Activated CD8-positive, alpha-beta memory T cell treated with anti-CD3 and anti-CD28 coated beads, Interleukin-2, amount 10 ng/mL, durations not matched to agents 7 days and 5 days (primary cell): ENCODE results near the gene TMPRSS9. TPM values are rescaled to one million over a fixed set of nuclear protein-coding genes. Genes with fewer than 3 reads are reported as not detected.

ENCODE experiments used
- ATAC-seq: fragments of 150-1000 bp; cut with Tn5 transposase; one replicate; pipeline ENCODE4 v1.10.0; 2021; ENCODE audit warnings: moderate library complexity
- CTCF ChIA-PET: fragments of 350-600 bp; sonication (Branson Sonifier 250); formaldehyde crosslinking; loops from one replicate; lab custom pipeline; 2021; ENCODE audit warnings: antibody characterized with exemption; lab: Charles Lee
- DNase-seq: peaks from one replicate; pipeline ENCODE4 v3.0.0-alpha.2; 2020
- H3K27ac Mint-ChIP-seq: one replicate; pipeline ENCODE4 v1.8.0; 2021; ENCODE audit warnings: mild to moderate bottlenecking, mixed read lengths
- H3K27me3 Mint-ChIP-seq: one replicate; pipeline ENCODE4 v1.8.0; 2021; ENCODE audit warnings: mixed read lengths
- H3K36me3 Mint-ChIP-seq: one replicate; pipeline ENCODE4 v1.8.0; 2021; ENCODE audit warnings: mild to moderate bottlenecking, mixed read lengths
- H3K4me1 Mint-ChIP-seq: one replicate; pipeline ENCODE4 v1.8.0; 2021; ENCODE audit warnings: mixed read lengths
- H3K4me3 Mint-ChIP-seq: one replicate; pipeline ENCODE4 v1.8.0; 2021; ENCODE audit warnings: mild to moderate bottlenecking, moderate library complexity, mixed read lengths
- H3K9me3 Mint-ChIP-seq: one replicate; pipeline ENCODE4 v1.8.0; 2022; ENCODE audit warnings: low read depth, mixed read lengths
- total RNA-seq, 2 experiments: library from RNA; stranded (reverse); gene quantifications; one replicate each; pipeline ENCODE4 v1.2.3, GENCODE V29; 2021

The TMPRSS9 gene
- total RNA-seq, 2 experiments from 2014 or later: not detected

GRCh38 chr19:2353159-2353886 is 6.7 kb upstream of the TMPRSS9 start:
- no peak for ATAC-seq
- no peaks in the 10 kb centered on the region for H3K4me1 Mint-ChIP-seq
- DNase-seq: no peak
- H3K9me3 Mint-ChIP-seq: no peaks in the 10 kb centered on the region
- no peak overlapping the region for H3K27ac Mint-ChIP-seq
- H3K27me3 Mint-ChIP-seq: no peaks in the 10 kb centered on the region
- CTCF ChIA-PET: no interaction called here
- H3K4me3 Mint-ChIP-seq: no peak overlapping the region
- H3K36me3 Mint-ChIP-seq: no peaks in the 10 kb centered on the region

- CTCF ChIA-PET: no interaction called here
- no peaks in the 10 kb centered on the region for H3K9me3 Mint-ChIP-seq
- H3K27ac Mint-ChIP-seq: no peak overlapping the region
- no peak for DNase-seq
- peaks cover 4% of the 10 kb centered on the region for H3K27me3 Mint-ChIP-seq
- H3K36me3 Mint-ChIP-seq: no peaks in the 10 kb centered on the region
- H3K4me1 Mint-ChIP-seq: no peaks in the 10 kb centered on the region
- no peak for ATAC-seq
- H3K4me3 Mint-ChIP-seq: no peak overlapping the region
These were observed 6.0 kb upstream of the TMPRSS9 start for GRCh38 chr19:2353887-2354592.

- Mint-ChIP-seq H3K36me3 (no peaks in the 10 kb centered on the region), H3K27ac (no peak overlapping the region), H3K27me3 (peaks cover 4% of the 10 kb centered on the region), H3K4me3 (no peak overlapping the region), H3K9me3 (no peaks in the 10 kb centered on the region), H3K4me1 (no peaks in the 10 kb centered on the region)
- DNase-seq: no peak
- no peak for ATAC-seq
- CTCF ChIA-PET: no interaction called here
These were observed 5.4 kb upstream of the TMPRSS9 start for GRCh38 chr19:2354670-2355069.

- CTCF ChIA-PET: no interaction called here
- no peak for ATAC-seq
- Mint-ChIP-seq H3K4me1 (no peaks in the 10 kb centered on the region), H3K9me3 (no peaks in the 10 kb centered on the region), H3K36me3 (no peaks in the 10 kb centered on the region), H3K4me3 (no peak overlapping the region), H3K27me3 (peaks cover 5% of the 10 kb centered on the region), H3K27ac (no peak overlapping the region)
- DNase-seq: no peak
These were observed 4.7 kb upstream of the TMPRSS9 start for GRCh38 chr19:2355168-2356035.

GRCh38 chr19:2356036-2356646 is 3.9 kb upstream of the TMPRSS9 start:
- Mint-ChIP-seq H3K27ac (no peak overlapping the region), H3K4me3 (no peak overlapping the region), H3K27me3 (peaks cover 8% of the 10 kb centered on the region), H3K4me1 (no peaks in the 10 kb centered on the region), H3K36me3 (no peaks in the 10 kb centered on the region), H3K9me3 (no peaks in the 10 kb centered on the region)
- no peak for DNase-seq
- CTCF ChIA-PET: no interaction called here
- no peak for ATAC-seq

GRCh38 chr19:2357279-2358206 is 2.5 kb upstream of the TMPRSS9 start:
- ATAC-seq (no peak), DNase-seq (no peak)
- H3K36me3 Mint-ChIP-seq: no peaks in the 10 kb centered on the region
- peaks cover 8% of the 10 kb centered on the region for H3K27me3 Mint-ChIP-seq
- CTCF ChIA-PET: no interaction called here
- H3K9me3 Mint-ChIP-seq: no peaks in the 10 kb centered on the region
- H3K4me1 Mint-ChIP-seq: no peaks in the 10 kb centered on the region
- no peak overlapping the region for H3K4me3 Mint-ChIP-seq
- H3K27ac Mint-ChIP-seq: no peak overlapping the region

GRCh38 chr19:2358548-2359173 is 1.4 kb upstream of the TMPRSS9 start:
- Mint-ChIP-seq H3K36me3 (no peaks in the 10 kb centered on the region), H3K4me1 (no peaks in the 10 kb centered on the region), H3K4me3 (no peak overlapping the region), H3K27ac (no peak overlapping the region), H3K9me3 (no peaks in the 10 kb centered on the region), H3K27me3 (peaks cover 8% of the 10 kb centered on the region)
- DNase-seq (no peak), ATAC-seq (no peak)
- CTCF ChIA-PET: no interaction called here

- H3K27ac Mint-ChIP-seq: no peak overlapping the region
- no peaks in the 10 kb centered on the region for H3K36me3 Mint-ChIP-seq
- no peak for DNase-seq
- CTCF ChIA-PET: no interaction called here
- H3K4me1 Mint-ChIP-seq: peaks cover 2% of the 10 kb centered on the region
- peaks cover 13% of the 10 kb centered on the region for H3K27me3 Mint-ChIP-seq
- H3K4me3 Mint-ChIP-seq: no peak overlapping the region
- no peaks in the 10 kb centered on the region for H3K9me3 Mint-ChIP-seq
- no peak for ATAC-seq
These were observed 768 bp downstream of the TMPRSS9 start for GRCh38 chr19:2360833-2361232.

GRCh38 chr19:2361246-2362045 is 1.4 kb downstream of the TMPRSS9 start:
- CTCF ChIA-PET: no interaction called here

GRCh38 chr19:2362046-2362969 is 2.2 kb downstream of the TMPRSS9 start:
- Mint-ChIP-seq H3K4me3 (no peak overlapping the region), H3K36me3 (no peaks in the 10 kb centered on the region), H3K27me3 (peaks cover 13% of the 10 kb centered on the region), H3K4me1 (peaks cover 2% of the 10 kb centered on the region), H3K9me3 (no peaks in the 10 kb centered on the region), H3K27ac (no peak overlapping the region)
- ATAC-seq: no peak
- no peak for DNase-seq
- CTCF ChIA-PET: no interaction called here

More at GRCh38 chr19:2361246-2362045, 1.4 kb downstream of the TMPRSS9 start:
- H3K27me3 Mint-ChIP-seq: peaks cover 13% of the 10 kb centered on the region
- no peak overlapping the region for H3K4me3 Mint-ChIP-seq
- H3K4me1 Mint-ChIP-seq: peaks cover 2% of the 10 kb centered on the region
- no peak overlapping the region for H3K27ac Mint-ChIP-seq
- DNase-seq (no peak), ATAC-seq (no peak)
- no peaks in the 10 kb centered on the region for H3K36me3 Mint-ChIP-seq
- no peaks in the 10 kb centered on the region for H3K9me3 Mint-ChIP-seq

GRCh38 chr19:2362970-2363300 is 2.9 kb downstream of the TMPRSS9 start:
- Mint-ChIP-seq H3K27ac (no peak overlapping the region), H3K27me3 (peaks cover 14% of the 10 kb centered on the region), H3K4me3 (no peak overlapping the region), H3K9me3 (no peaks in the 10 kb centered on the region), H3K4me1 (peaks cover 2% of the 10 kb centered on the region), H3K36me3 (no peaks in the 10 kb centered on the region)
- no peak for ATAC-seq
- no peak for DNase-seq
- CTCF ChIA-PET: interaction anchor here (1.3 kb wide), 1 partner anchor 30 kb away, joined by 3 read pairs; no protein-coding TSS in a partner anchor
